Myometrial cell (primary cell): Measurements from ENCODE around the gene DENND10. TPM values are rescaled to one million over a fixed set of nuclear protein-coding genes. Genes with fewer than 3 reads are reported as not detected.

ENCODE experiments used
- total RNA-seq: library from RNA; depleted of rRNA; stranded (reverse); fragments of >200 nt; gene quantifications from 2 replicates; pipeline ENCODE4 v1.2.3, GENCODE V29; 2015

DENND10 gene
- 63.6 and 72.1 TPM in 2 replicates for total RNA-seq

GRCh38 chr10:119103903-119104653, at the start of gene DENND10:
Gene DENND10, plus strand, starts transcription at chr10:119104113. Its CDS starts 30 bp downstream, at chr10:119104143.

GRCh38 chr10:119080521-119081259, 23.2 kb upstream of the DENND10 start, which contains the start of gene EIF3A:
Gene EIF3A, minus strand, starts transcription at chr10:119080817. Its CDS starts 141 bp downstream, at chr10:119080676.

GRCh38 chr10:119165171-119166117, 61.5 kb downstream of the DENND10 start, which contains the start of gene SFXN4:
Gene SFXN4, minus strand, starts transcription at chr10:119165714. Its CDS starts 67 bp downstream, at chr10:119165647.

GRCh38 chr10:119178372-119179119, 74.6 kb downstream of the DENND10 start, which contains the start of gene PRDX3:
Gene PRDX3, minus strand, starts transcription at chr10:119178812. Its CDS starts 22 bp downstream, at chr10:119178790.

Other genes starting within 250 kb of the DENND10 start
- under 0.01 and 0.58 TPM in 2 replicates for gene NANOS1, start 74.4 kb upstream of the DENND10 start, total RNA-seq
- gene EIF3A, start 23.3 kb upstream of the DENND10 start, total RNA-seq = 62.0 and 88.1 TPM in 2 replicates
- gene SFXN4, start 61.6 kb downstream of the DENND10 start, total RNA-seq = 16.1 and 16.7 TPM in 2 replicates
- gene PRDX3, start 74.7 kb downstream of the DENND10 start, total RNA-seq = 281 and 284 TPM in 2 replicates
- 6.9 and 9.2 TPM in 2 replicates for gene GRK5, start 103.5 kb downstream of the DENND10 start, total RNA-seq